Subcutaneous adipose tissue (tissue), 4 donors: ENCODE results near the gene CRMP1. TPM values are rescaled to one million over a fixed set of nuclear protein-coding genes. Genes with fewer than 3 reads are reported as not detected.

ENCODE experiments used
- CTCF ChIP-seq: fragments of 450-650 bp; IDR thresholded peaks from one replicate; pipeline ENCODE4 v1.5.1; 2016; ENCODE audit warnings: low read depth, mild to moderate bottlenecking, control low read depth, antibody characterized with exemption, moderate library complexity
- total RNA-seq, 4 donors: library from RNA; depleted of rRNA; stranded (reverse); fragments of >200 nt; gene quantifications; one replicate each; pipeline ENCODE4 v1.1.0, GENCODE V29; 2016

CRMP1 gene
- total RNA-seq, 4 donors from 2014 or later, result not detected

GRCh38 chr4:5894266-5894665 lies 1.4 kb upstream of the CRMP1 start:
- TF ChIP-seq CTCF, result no peak

DNA sequence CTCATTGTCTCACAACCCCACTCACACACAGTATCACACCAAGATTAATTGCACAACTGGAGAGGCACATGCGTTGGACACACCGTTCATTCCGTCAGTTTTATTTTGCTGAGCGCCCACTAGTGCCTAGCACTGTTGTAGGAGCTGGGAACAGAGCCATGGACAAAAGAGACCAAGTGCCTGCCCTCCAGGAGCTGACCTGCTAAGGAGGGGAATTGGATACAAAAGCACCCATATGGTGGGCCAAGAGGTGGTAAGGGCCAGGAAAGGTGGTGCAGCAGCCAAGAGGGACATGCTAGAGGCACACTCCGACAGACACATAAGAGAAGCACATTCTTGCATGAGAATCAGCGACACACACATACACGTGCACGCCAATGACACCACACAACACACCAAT lies 705 bp upstream of the CRMP1 start:
- TF ChIP-seq CTCF, result no peak

- TF ChIP-seq CTCF, result no peak
Observed at GRCh38 chr4:5892323-5893003, 423 bp downstream of the CRMP1 start.

GRCh38 chr4:5891563-5892322 lies 1.1 kb downstream of the CRMP1 start:
- no peak for TF ChIP-seq CTCF

DNA sequence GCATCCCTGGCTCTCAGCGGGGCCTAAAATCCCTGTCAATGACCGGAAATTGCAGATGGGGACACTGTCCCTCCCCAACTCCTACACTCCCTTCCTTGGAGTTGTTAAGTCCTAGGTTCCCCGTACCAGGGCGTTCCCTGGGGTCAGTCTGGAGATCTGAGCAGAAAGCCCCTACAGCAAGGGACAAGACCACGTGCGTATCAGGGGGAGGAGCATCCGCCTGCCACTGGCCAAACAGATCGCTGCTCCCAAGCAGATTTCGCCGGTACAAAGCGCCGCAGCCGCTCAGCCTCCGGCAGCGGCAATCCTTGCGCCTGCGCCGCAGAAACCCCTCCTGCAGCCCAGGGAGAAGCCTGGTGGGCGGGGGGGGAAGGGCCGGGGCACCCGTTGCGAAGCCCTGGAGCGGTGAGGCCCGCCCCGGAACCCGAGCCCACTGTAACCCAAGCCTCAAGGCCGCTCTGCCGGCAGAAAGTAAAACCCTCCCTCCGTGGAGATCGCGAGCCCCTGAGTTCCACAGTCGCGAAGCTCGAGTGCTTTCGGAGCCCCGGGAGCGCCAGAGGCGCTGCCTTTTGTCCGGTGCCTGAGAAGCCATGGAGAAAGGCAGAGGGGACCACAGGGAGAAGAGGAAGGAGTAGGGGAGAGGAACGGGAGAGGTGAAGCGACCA lies 2.7 kb downstream of the CRMP1 start:
- TF ChIP-seq CTCF, result no peak

- TF ChIP-seq CTCF, result no peak
Observed at GRCh38 chr4:5889002-5889696, 3.7 kb downstream of the CRMP1 start.
